Neural crest cell (in vitro differentiated cells): ENCODE measurements around the gene OR6V1. TPM values are rescaled to one million over a fixed set of nuclear protein-coding genes. Genes with fewer than 3 reads are reported as not detected.

Source experiments
- DNase-seq: peaks from one replicate; pipeline ENCODE4 v3.0.0; 2021; ENCODE audit warnings: low read depth, mixed read lengths, low spot score
- H3K27ac Mint-ChIP-seq: one replicate; pipeline ENCODE4 v1.8.0; 2021; ENCODE audit warnings: mild to moderate bottlenecking, mixed read lengths; ENCODE audit not compliant: unreplicated experiment
- H3K27me3 Mint-ChIP-seq: 2 replicates; pipeline ENCODE4 v1.8.0; 2021; ENCODE audit warnings: low read depth, mild to moderate bottlenecking, mixed read lengths
- H3K36me3 Mint-ChIP-seq: 2 replicates; pipeline ENCODE4 v1.8.0; 2021; ENCODE audit warnings: low read depth, mild to moderate bottlenecking, mixed read lengths
- H3K4me1 Mint-ChIP-seq: 2 replicates; pipeline ENCODE4 v1.8.0; 2021; ENCODE audit warnings: mixed read lengths
- H3K4me3 Mint-ChIP-seq: one replicate; pipeline ENCODE4 v1.8.0; 2021; ENCODE audit warnings: mild to moderate bottlenecking, mixed read lengths
- H3K9me3 Mint-ChIP-seq: 2 replicates; pipeline ENCODE4 v1.8.0; 2021; ENCODE audit warnings: mixed read lengths
- total RNA-seq: library from RNA; stranded (reverse); gene quantifications from 2 replicates; pipeline ENCODE4 v1.2.1, GENCODE V29; 2021
- TF ChIP-seq, protein P1 (sequence below): fragments of 200-600 bp; sonication (generic); conservative IDR thresholded peaks from 2 replicates; pipeline ENCODE4 v1.5.0; 2021; ENCODE audit warnings: antibody characterized with exemption, mild to moderate bottlenecking

OR6V1 gene
- total RNA-seq, 1 donor from 2014 or later = not detected

DNA sequence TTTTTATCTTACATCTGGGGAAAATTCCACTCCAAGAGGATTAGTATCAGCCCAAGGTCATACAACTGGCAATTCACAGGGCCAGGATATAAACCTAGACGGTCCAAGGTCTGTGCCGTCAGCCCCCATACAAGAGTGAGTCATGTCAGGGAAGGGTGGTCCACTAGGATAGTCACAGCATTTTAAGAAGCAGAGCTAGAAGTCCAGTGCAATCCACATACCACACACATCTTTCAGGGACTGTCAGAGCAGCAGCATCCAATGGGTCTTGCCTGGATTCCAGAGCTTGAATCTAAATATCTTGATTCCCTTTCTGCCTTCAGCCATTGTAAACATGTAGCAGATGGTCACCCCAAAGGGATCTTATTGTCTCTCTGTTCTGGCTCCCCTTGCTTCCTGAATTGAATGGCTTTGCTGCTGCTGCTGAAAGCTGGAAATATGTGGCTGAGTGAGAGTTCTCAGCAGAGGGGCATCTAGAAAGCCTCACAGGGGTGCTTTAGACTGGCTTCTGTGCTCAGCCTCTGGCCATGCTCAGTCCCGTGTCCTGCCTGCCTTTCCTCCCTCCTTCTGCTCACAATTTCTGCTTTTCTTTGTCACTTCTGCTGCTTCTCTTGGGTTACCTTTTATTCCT lies 9.9 kb upstream of the OR6V1 start:
- Mint-ChIP-seq H3K36me3 (no peaks in the 10 kb centered on the region), H3K4me3 (no peak overlapping the region), H3K27me3 (peaks cover 17% of the 10 kb centered on the region), H3K9me3 (no peaks in the 10 kb centered on the region), H3K27ac (no peak overlapping the region), H3K4me1 (peaks cover 11% of the 10 kb centered on the region)
- DNase-seq = no peak
- TF ChIP-seq, protein P1, sequence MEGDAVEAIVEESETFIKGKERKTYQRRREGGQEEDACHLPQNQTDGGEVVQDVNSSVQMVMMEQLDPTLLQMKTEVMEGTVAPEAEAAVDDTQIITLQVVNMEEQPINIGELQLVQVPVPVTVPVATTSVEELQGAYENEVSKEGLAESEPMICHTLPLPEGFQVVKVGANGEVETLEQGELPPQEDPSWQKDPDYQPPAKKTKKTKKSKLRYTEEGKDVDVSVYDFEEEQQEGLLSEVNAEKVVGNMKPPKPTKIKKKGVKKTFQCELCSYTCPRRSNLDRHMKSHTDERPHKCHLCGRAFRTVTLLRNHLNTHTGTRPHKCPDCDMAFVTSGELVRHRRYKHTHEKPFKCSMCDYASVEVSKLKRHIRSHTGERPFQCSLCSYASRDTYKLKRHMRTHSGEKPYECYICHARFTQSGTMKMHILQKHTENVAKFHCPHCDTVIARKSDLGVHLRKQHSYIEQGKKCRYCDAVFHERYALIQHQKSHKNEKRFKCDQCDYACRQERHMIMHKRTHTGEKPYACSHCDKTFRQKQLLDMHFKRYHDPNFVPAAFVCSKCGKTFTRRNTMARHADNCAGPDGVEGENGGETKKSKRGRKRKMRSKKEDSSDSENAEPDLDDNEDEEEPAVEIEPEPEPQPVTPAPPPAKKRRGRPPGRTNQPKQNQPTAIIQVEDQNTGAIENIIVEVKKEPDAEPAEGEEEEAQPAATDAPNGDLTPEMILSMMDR = no peak

DNA sequence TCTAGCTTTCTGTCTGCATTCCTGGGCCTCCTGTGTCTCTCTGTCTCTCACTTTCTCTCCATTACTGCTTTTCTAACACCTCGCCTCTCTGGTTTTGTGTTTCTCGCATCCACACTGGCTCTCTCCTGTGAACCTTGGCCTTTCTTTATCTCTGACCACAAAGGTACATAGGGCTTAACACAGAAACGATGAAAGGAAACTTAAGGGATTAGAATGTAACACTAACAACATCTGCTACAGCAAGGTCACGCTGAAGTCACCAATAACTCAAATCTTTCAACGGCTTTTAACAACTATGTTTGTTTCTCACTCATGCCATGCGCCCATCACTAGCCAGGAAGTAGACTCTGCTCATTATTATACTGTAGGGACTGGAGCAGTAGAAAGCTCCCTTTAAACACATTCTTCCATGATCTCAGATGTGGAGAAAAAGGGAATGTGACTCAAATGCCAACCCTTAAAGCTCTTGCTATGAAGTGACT lies 9.3 kb upstream of the OR6V1 start:
- TF ChIP-seq, protein P1 = no peak
- Mint-ChIP-seq H3K4me3 (no peak overlapping the region), H3K4me1 (peaks cover 11% of the 10 kb centered on the region), H3K9me3 (no peaks in the 10 kb centered on the region), H3K36me3 (no peaks in the 10 kb centered on the region), H3K27me3 (peaks cover 17% of the 10 kb centered on the region), H3K27ac (no peak overlapping the region)
- no peak for DNase-seq

DNA sequence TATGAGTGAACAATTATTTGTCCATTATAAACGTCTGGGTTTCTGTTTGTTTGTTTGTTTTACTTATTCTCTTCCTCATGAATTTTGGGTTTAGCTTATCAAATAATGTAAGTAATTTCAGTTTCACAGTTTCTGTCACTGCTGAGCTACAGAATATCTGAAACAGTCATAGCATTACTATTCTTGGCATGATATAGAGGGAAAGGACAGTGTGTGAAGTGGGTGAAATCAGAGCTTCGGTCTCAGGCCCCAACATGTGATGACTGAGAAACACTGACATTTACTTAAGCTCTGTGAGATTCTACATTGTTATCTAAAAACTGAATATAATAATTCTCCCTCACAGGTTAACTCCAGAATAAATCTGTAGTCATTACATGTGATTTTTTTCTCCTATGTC lies 8.8 kb upstream of the OR6V1 start:
- Mint-ChIP-seq H3K4me1 (peaks cover 11% of the 10 kb centered on the region), H3K27me3 (peaks cover 17% of the 10 kb centered on the region), H3K4me3 (no peak overlapping the region), H3K9me3 (no peaks in the 10 kb centered on the region), H3K27ac (no peak overlapping the region), H3K36me3 (no peaks in the 10 kb centered on the region)
- TF ChIP-seq, protein P1 = no peak
- DNase-seq = no peak

DNA sequence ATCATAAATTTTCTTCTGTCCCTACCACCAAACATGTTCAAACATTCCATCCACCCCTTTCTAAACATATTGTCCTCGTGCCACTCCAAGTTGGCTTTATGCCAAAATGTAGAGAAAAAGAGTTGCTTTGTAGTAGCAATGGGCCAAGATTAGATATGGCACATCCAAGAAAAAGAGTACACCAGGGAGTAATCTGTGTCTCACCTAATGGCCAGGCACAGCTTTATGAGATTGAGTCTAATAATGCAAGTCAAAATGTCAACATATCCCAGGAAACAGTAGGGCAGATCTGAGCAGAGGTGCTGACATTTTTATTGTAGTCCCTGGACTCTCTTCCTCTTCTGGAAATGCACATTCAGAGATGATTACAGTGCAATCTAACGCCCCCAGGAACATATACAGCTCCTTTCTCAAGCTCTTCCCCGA lies 5.7 kb upstream of the OR6V1 start:
- Mint-ChIP-seq H3K27me3 (peaks cover 17% of the 10 kb centered on the region), H3K27ac (no peak overlapping the region), H3K4me3 (no peak overlapping the region), H3K4me1 (peaks cover 11% of the 10 kb centered on the region), H3K36me3 (no peaks in the 10 kb centered on the region), H3K9me3 (no peaks in the 10 kb centered on the region)
- no peak for DNase-seq
- TF ChIP-seq, protein P1 = no peak

DNA sequence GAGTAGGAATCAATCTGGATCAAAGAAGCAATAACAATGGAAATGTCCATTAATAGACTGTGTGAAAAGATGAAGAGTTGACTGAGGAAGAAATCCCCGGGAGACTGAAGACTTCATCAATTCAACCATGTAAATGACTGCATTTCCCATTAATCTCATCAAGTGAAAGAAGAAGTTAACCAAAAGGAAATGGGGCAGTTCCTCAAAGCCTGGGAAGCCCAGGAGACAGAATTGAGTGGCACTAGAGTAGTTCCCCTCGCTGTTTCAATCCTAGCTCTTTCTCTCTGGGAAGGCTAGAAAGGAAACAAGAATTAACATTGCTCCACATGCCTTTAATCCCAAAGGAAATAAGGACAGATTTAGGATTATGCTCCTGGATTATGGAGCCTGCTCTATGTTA lies 4.8 kb upstream of the OR6V1 start:
- Mint-ChIP-seq H3K9me3 (no peaks in the 10 kb centered on the region), H3K27me3 (peaks cover 16% of the 10 kb centered on the region), H3K4me1 (peaks cover 11% of the 10 kb centered on the region), H3K36me3 (no peaks in the 10 kb centered on the region), H3K4me3 (no peak overlapping the region), H3K27ac (no peak overlapping the region)
- no peak for DNase-seq
- TF ChIP-seq, protein P1 = no peak
